ENCODE data around the gene COL5A1.
"Not testable (repeated sequence)": the region's sequence is repeated elsewhere in the genome, so short reads cannot be mapped to it uniquely, and the experiment has no call there.

COL5A1 gene

GRCh38 chr9:134643222-134643671, 1.6 kb downstream of the COL5A1 start:
- TF ChIP-seq ZFX (IDR thresholded peaks at IDR 0.05) (no peak), CTCF (conservative IDR thresholded peaks at IDR 0.05) (no peak)
- no peak overlapping the region for H3K27ac ChIP-seq

GRCh38 chr9:134644401-134644724, 2.8 kb downstream of the COL5A1 start:
- not testable (repeated sequence) for H3K27ac ChIP-seq

GRCh38 chr9:134644725-134645606, 3.4 kb downstream of the COL5A1 start:
- peak overlapping the region; percentile 2; the same call in 1 of the 2 replicates for H3K27ac ChIP-seq
- TF ChIP-seq CTCF (conservative IDR thresholded peaks at IDR 0.05) (no peak), ZFX (IDR thresholded peaks at IDR 0.05) (no peak)

- TF ChIP-seq CTCF (conservative IDR thresholded peaks at IDR 0.05): no peak
- TF ChIP-seq ZFX (IDR thresholded peaks at IDR 0.05): no peak
- H3K27ac ChIP-seq: no peak overlapping the region
These were observed 4.2 kb downstream of the COL5A1 start for GRCh38 chr9:134645607-134646365.

- TF ChIP-seq ZFX (IDR thresholded peaks at IDR 0.05) (no peak), CTCF (conservative IDR thresholded peaks at IDR 0.05) (no peak)
- H3K27ac ChIP-seq: no peak overlapping the region
These were observed 5.9 kb downstream of the COL5A1 start for GRCh38 chr9:134647359-134648080.

- no peak overlapping the region for H3K27ac ChIP-seq
- TF ChIP-seq CTCF (conservative IDR thresholded peaks at IDR 0.05): no peak
- no peak for TF ChIP-seq ZFX (IDR thresholded peaks at IDR 0.05)
These were observed 7.3 kb downstream of the COL5A1 start for GRCh38 chr9:134648701-134649530.

All from C4-2B (cell line).